HG03139 (cell line): Measurements from ENCODE around the gene CD83.
"Not testable (repeated sequence)": the region's sequence is repeated elsewhere in the genome, so short reads cannot be mapped to it uniquely, and the experiment has no call there.

Experiments used
- ATAC-seq: cut with Tn5 transposase; IDR thresholded peaks from one replicate; pipeline ENCODE4 v1.9.1; 2021; ENCODE audit not compliant: unreplicated experiment

The CD83 gene

GRCh38 chr6:14117158-14118090, at the start of gene CD83:
TSS of gene CD83 (plus strand) at chr6:14117772. CDS start at chr6:14117812, 40 bp downstream.
- no peak for ATAC-seq

- ATAC-seq = no peak
Observed at GRCh38 chr6:14068133-14068532, 49.4 kb upstream of the CD83 start.

DNA sequence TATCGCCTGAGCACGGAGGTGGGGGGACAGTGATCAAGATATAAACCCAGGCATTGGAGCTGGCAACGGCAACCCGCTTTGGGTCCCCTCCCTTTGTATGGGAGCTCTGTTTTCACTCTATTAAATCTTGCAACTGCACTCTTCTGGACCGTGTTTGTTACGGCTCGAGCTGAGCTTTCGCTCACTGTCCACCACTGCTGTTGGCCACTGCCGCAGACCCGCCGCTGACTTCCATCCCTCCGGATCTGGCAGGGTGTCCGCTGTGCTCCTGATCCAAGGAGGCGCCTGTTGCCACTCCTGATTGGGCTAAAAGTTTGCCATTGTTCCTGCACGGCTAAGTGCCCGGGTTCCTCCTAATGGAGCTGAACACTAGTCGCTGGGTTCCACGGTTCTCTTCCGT, 48.9 kb upstream of the CD83 start:
- ATAC-seq = no peak

DNA sequence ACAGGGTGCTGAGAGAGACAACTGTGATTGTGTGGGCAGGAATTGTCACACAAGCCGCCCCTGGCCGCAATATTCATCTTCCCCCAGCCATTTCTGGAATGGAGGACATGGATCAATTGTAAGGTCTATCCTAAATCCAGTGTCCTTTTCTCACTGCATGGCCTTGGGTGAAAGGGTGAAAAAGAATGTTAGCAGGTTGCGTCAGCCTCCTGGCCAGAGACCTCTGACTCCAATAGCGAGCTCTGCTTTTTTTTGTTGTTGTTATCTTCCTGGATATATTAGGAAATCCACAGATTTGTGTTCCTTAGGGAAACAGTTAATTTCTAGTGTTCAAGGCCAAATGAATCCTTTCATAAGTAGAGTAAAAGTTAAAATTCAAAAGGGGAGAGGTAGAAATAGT, 47.1 kb upstream of the CD83 start:
- no peak for ATAC-seq

DNA sequence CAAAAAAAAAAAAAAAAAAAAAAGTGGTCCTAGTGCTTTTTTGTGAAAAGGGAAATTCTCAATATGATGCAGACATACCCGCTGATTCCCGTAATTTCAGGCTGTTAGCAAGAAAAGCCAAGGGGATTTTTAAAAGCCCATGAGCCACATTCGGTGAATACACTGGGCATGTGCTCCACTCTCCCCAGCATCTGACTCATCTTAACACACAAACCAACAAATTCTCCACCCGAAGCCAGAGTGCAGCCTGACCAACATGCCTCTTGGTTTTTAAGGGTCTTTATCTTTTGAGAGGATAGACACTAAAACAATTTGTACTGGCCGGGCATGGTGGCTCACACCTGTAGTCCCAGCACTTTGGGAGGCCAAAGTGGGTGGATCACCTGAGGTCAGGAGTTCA, 45.5 kb upstream of the CD83 start:
- no peak for ATAC-seq

- not testable (repeated sequence) for ATAC-seq
Observed at GRCh38 chr6:14073561-14074354, 43.8 kb upstream of the CD83 start.

GRCh38 chr6:14074476-14075094, 43.0 kb upstream of the CD83 start:
- ATAC-seq = no peak

GRCh38 chr6:14075095-14075503, 42.5 kb upstream of the CD83 start:
- peak; percentile 61 for ATAC-seq

DNA sequence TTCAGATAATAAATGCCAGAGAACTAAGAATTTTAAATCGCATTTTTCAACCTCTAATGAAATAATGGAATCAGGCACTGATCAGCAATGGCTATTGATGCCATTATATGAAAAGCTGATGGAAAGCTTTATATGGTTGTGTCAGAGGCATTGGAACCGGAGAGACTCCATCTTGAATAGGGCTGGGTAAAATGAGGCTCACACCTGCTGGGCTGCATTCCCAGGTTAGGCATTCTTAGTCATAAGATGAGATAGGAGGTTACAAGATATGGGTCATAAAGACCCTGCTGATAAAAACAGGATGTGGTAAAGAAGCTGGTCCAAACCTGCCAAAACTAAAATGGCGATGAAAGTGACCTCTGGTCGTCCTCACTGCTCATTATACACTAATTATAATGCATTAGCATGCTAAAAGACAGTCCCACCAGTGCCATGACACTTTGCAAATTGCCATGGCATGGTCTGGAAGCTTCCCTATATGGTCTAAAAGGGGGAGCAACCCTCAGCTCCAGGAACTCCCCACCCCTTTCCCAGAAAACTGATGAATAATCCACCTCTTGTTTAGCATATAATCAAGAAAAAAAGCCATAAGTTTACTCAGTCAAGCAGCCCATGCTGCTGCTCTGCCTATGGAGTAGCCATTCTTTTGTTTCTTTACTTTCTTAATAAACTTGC, 40.2 kb upstream of the CD83 start:
- no peak for ATAC-seq

DNA sequence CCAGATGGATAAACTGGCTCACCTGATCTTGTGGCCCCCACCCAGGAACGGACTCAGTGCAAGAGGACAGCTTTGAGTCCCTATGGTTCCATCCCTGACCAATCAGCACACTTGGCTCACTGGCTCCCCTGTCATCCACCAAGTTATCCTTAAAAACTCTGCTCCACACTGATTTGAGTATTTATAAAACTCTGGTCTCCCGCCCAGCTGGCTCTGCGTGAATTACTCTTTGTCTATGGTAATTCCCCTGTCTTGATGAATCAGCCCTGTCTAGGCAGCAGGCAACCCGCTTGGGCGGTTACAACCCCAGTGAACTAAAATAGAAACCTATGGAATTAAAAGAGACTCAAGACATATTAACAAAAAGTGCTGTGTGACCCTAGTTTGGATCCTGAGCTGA, 38.1 kb upstream of the CD83 start:
- no peak for ATAC-seq

- no peak for ATAC-seq
Observed at GRCh38 chr6:14079971-14080370, 37.6 kb upstream of the CD83 start.

- no peak for ATAC-seq
Observed at GRCh38 chr6:14081126-14081525, 36.4 kb upstream of the CD83 start.

GRCh38 chr6:14082771-14083170, 34.8 kb upstream of the CD83 start:
- ATAC-seq = no peak

DNA sequence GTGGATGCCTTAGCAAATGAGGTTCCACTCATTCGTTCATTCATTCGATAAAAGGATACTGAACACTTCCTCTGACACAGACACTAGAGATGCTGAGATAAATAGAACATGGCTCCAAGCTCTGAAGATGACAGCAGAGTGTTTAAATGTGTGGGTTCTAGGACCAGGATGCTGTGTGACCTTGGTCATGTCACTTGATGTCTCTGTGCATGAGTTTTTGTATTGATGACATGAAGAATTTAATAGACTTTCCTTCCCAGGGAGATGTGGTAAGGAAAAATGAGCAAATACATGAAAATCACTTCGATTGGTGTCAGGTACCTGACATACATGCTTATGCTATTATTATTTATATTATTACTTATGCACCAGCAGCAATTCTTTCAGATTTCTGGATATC, 34.3 kb upstream of the CD83 start:
- ATAC-seq = no peak

DNA sequence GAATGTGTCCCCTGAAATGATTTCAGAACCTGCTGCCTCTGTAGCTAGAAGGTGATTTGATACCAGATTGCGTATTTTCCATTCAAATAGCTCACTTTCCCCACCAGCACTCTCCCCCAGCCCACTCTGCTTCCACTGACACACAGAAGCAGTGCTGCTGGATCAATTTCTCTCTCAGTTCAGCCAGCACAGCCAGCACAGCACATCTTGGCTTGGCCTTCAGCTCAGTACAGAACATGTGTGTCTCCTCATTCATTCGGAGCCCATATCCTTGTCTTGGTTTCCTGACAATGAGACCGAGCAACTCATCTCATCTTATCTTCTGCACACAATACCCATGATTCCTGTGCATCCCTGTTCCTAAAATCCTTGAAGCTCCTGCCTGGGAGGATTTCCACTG, 33.8 kb upstream of the CD83 start:
- ATAC-seq = no peak

- ATAC-seq = no peak
Observed at GRCh38 chr6:14084388-14084787, 33.2 kb upstream of the CD83 start.

DNA sequence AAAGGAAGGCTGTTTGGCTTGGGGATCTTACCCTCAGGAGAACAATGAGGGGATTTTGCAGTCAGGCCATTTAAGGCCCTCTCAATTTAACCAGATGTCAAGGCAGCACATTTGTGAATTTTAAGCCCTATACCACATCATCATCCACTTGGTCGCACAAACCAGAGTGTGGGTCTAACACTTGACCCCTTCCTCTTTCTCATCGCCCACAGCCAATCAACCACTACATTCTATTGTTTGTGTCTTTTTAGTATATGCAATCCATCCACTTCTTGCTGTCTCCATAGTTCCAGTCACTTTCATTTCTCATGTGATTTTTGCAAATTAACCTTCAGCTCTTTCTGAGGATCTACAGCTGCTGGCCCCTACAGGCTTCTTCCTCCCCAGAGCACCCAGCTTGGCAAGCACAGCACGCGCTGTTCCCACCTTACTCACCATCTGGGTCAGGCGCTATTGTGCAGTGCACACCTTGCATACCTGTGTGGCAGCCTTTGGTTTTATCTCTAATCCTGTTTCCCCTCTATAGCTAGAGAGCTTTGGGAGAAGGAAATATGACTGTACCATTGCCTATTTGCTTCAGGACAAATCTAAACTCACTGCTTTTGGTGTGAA, 32.3 kb upstream of the CD83 start:
- no peak for ATAC-seq

- ATAC-seq = no peak
Observed at GRCh38 chr6:14086701-14087100, 30.9 kb upstream of the CD83 start.

- peak; percentile 50 for ATAC-seq
Observed at GRCh38 chr6:14088600-14089192, 28.9 kb upstream of the CD83 start.

DNA sequence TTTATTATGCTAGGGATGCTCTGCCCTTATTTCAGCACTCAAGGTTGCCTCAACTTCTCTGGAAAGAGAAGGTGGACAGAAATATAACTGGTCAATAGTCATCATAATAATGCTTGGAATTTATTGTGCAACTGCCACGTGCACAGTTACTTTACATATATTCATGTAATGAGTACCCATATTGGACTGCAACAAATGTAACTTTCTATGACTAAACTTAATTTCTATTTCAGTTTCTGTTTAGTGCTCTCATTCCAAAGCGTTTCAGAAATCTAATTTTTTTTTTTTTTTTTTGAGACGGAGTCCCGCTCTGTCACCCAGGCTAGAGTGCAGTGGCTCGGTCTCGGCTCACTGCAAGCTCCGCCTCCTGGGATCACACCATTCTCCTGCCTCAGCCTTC, 28.3 kb upstream of the CD83 start:
- no peak for ATAC-seq
